Measurements from ENCODE around the gene CRAMP1. TPM values are rescaled to one million over a fixed set of nuclear protein-coding genes. Genes with fewer than 3 reads are reported as not detected.

Gene CRAMP1
- total and polyA plus RNA-seq, 2 of the 8 experiments (the other 6 are each of a cell fraction or from before 2014, with no cell fraction given), result 19.2 to 23.2 TPM

DNA sequence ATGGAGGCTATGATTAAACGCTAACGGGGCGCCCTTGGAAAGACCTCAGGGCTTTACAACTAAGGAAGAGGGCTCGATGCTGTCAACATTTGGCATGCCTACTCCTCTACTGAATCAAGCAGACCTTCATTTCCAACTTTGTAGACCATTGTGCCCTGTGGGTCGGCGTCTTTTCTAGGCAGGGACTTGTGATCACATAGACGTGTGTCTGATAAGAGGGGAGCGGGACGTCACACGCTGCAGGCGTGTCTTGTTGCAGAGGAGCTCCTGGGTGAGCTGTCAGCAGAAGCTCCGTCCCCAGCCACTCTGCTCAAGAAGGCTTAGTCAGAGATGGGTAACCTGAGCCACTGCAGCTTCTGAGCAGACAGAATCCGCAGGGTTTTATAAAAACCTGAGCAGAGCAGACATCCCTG, 96.6 kb downstream of the CRAMP1 start (continued):
- TF ChIP-seq, protein P1, sequence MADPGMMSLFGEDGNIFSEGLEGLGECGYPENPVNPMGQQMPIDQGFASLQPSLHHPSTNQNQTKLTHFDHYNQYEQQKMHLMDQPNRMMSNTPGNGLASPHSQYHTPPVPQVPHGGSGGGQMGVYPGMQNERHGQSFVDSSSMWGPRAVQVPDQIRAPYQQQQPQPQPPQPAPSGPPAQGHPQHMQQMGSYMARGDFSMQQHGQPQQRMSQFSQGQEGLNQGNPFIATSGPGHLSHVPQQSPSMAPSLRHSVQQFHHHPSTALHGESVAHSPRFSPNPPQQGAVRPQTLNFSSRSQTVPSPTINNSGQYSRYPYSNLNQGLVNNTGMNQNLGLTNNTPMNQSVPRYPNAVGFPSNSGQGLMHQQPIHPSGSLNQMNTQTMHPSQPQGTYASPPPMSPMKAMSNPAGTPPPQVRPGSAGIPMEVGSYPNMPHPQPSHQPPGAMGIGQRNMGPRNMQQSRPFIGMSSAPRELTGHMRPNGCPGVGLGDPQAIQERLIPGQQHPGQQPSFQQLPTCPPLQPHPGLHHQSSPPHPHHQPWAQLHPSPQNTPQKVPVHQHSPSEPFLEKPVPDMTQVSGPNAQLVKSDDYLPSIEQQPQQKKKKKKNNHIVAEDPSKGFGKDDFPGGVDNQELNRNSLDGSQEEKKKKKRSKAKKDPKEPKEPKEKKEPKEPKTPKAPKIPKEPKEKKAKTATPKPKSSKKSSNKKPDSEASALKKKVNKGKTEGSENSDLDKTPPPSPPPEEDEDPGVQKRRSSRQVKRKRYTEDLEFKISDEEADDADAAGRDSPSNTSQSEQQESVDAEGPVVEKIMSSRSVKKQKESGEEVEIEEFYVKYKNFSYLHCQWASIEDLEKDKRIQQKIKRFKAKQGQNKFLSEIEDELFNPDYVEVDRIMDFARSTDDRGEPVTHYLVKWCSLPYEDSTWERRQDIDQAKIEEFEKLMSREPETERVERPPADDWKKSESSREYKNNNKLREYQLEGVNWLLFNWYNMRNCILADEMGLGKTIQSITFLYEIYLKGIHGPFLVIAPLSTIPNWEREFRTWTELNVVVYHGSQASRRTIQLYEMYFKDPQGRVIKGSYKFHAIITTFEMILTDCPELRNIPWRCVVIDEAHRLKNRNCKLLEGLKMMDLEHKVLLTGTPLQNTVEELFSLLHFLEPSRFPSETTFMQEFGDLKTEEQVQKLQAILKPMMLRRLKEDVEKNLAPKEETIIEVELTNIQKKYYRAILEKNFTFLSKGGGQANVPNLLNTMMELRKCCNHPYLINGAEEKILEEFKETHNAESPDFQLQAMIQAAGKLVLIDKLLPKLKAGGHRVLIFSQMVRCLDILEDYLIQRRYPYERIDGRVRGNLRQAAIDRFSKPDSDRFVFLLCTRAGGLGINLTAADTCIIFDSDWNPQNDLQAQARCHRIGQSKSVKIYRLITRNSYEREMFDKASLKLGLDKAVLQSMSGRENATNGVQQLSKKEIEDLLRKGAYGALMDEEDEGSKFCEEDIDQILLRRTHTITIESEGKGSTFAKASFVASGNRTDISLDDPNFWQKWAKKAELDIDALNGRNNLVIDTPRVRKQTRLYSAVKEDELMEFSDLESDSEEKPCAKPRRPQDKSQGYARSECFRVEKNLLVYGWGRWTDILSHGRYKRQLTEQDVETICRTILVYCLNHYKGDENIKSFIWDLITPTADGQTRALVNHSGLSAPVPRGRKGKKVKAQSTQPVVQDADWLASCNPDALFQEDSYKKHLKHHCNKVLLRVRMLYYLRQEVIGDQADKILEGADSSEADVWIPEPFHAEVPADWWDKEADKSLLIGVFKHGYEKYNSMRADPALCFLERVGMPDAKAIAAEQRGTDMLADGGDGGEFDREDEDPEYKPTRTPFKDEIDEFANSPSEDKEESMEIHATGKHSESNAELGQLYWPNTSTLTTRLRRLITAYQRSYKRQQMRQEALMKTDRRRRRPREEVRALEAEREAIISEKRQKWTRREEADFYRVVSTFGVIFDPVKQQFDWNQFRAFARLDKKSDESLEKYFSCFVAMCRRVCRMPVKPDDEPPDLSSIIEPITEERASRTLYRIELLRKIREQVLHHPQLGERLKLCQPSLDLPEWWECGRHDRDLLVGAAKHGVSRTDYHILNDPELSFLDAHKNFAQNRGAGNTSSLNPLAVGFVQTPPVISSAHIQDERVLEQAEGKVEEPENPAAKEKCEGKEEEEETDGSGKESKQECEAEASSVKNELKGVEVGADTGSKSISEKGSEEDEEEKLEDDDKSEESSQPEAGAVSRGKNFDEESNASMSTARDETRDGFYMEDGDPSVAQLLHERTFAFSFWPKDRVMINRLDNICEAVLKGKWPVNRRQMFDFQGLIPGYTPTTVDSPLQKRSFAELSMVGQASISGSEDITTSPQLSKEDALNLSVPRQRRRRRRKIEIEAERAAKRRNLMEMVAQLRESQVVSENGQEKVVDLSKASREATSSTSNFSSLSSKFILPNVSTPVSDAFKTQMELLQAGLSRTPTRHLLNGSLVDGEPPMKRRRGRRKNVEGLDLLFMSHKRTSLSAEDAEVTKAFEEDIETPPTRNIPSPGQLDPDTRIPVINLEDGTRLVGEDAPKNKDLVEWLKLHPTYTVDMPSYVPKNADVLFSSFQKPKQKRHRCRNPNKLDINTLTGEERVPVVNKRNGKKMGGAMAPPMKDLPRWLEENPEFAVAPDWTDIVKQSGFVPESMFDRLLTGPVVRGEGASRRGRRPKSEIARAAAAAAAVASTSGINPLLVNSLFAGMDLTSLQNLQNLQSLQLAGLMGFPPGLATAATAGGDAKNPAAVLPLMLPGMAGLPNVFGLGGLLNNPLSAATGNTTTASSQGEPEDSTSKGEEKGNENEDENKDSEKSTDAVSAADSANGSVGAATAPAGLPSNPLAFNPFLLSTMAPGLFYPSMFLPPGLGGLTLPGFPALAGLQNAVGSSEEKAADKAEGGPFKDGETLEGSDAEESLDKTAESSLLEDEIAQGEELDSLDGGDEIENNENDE (IDR thresholded peaks at IDR 0.05; ENCODE audit: insufficient replicate concordance, low read length), result no peak
- TF ChIP-seq GTF2F1 (IDR thresholded peaks at IDR 0.05; ENCODE audit: borderline replicate concordance, low read depth, low read length) (no peak), MAX (IDR thresholded peaks at IDR 0.05) (no peak), KDM4A (IDR thresholded peaks at IDR 0.05; ENCODE audit: low read depth, low read length, severe bottlenecking) (no peak), CTBP2 (IDR thresholded peaks at IDR 0.05; ENCODE audit: borderline replicate concordance, insufficient read depth, insufficient read length, low read length) (no peak), POU5F1 (IDR thresholded peaks at IDR 0.05; ENCODE audit: low read depth, low read length) (no peak), TAF1 (IDR thresholded peaks at IDR 0.05; ENCODE audit: low read depth, low read length) (no peak), JUN (IDR thresholded peaks at IDR 0.05; ENCODE audit: low read depth, low read length) (no peak), RNF2 (IDR thresholded peaks at IDR 0.05; ENCODE audit: borderline replicate concordance, low read depth, low read length, missing control alignments, poor library complexity, severe bottlenecking) (no peak), CBX8 (IDR thresholded peaks at IDR 0.05; ENCODE audit: borderline replicate concordance, low read depth, low read length) (no peak), TCF12 (IDR thresholded peaks at IDR 0.05; ENCODE audit: low read depth, low read length) (no peak)
